WTC11 (cell line): ENCODE results near the gene CTXN1.

Experiments used
- CTCF ChIP-seq: fragments of 200-600 bp; IDR thresholded peaks from 2 replicates; pipeline ENCODE4 v1.8.0; 2022; ENCODE audit warnings: antibody characterized with exemption
- E2F5 ChIP-seq: sonication (generic); formaldehyde crosslinking; IDR thresholded peaks from 2 replicates; pipeline ENCODE4 v1.8.1; 2022; ENCODE audit warnings: mild to moderate bottlenecking, moderate library complexity, missing genetic modification reagents
- ESRRA ChIP-seq: sonication (generic); formaldehyde crosslinking; IDR thresholded peaks from 2 replicates; pipeline ENCODE4 v1.8.1; 2022; ENCODE audit warnings: mild to moderate bottlenecking, missing genetic modification reagents, borderline replicate concordance
- FOXK1 ChIP-seq: sonication (generic); formaldehyde crosslinking; IDR thresholded peaks from 2 replicates; pipeline ENCODE4 v1.8.0; 2022; ENCODE audit warnings: mild to moderate bottlenecking, moderate library complexity, missing genetic modification reagents
- HMGXB4 ChIP-seq: sonication (generic); formaldehyde crosslinking; IDR thresholded peaks from 2 replicates; pipeline ENCODE4 v1.8.1; 2023; ENCODE audit warnings: mild to moderate bottlenecking, moderate library complexity, missing genetic modification reagents
- PRRX2 ChIP-seq: fragments of 250-450 bp; sonication (Bioruptor Pico); IDR thresholded peaks from 2 replicates; pipeline ENCODE4 v1.8.0; 2021; ENCODE audit warnings: mild to moderate bottlenecking
- TP53 ChIP-seq: sonication (generic); formaldehyde crosslinking; IDR thresholded peaks from 2 replicates; pipeline ENCODE4 v1.8.1; 2023; ENCODE audit warnings: mild to moderate bottlenecking, missing genetic modification reagents
- USF1 ChIP-seq: sonication (generic); formaldehyde crosslinking; IDR thresholded peaks from 2 replicates; pipeline ENCODE4 v1.8.0; 2022; ENCODE audit warnings: mild to moderate bottlenecking, missing genetic modification reagents
- ZMAT4 ChIP-seq: fragments of 250-450 bp; sonication (Bioruptor Pico); IDR thresholded peaks from 2 replicates; pipeline ENCODE4 v1.9.0; 2021; ENCODE audit warnings: mild to moderate bottlenecking
- ZNF121 ChIP-seq: sonication (generic); formaldehyde crosslinking; IDR thresholded peaks from 2 replicates; pipeline ENCODE4 v1.8.0; 2023; ENCODE audit warnings: missing genetic modification reagents
- ZNF138 ChIP-seq: sonication (generic); formaldehyde crosslinking; conservative IDR thresholded peaks from 2 replicates; pipeline ENCODE4 v1.8.1; 2022; ENCODE audit warnings: mild to moderate bottlenecking, moderate library complexity, missing genetic modification reagents
- ZNF219 ChIP-seq: sonication (generic); formaldehyde crosslinking; IDR thresholded peaks from 2 replicates; pipeline ENCODE4 v1.8.0; 2023; ENCODE audit warnings: missing genetic modification reagents, mild to moderate bottlenecking, borderline replicate concordance
- ZNF232 ChIP-seq: sonication (generic); formaldehyde crosslinking; IDR thresholded peaks from 2 replicates; pipeline ENCODE4 v1.8.0; 2022; ENCODE audit warnings: mild to moderate bottlenecking, missing genetic modification reagents
- ZSCAN18 ChIP-seq: fragments of 250-450 bp; sonication (Bioruptor Pico); IDR thresholded peaks from 2 replicates; pipeline ENCODE4 v2.1.2; 2022; ENCODE audit warnings: mild to moderate bottlenecking, moderate library complexity

- TF ChIP-seq ZSCAN18 (CRISPR knock-in tag) = no peak
- no peak for TF ChIP-seq CTCF
- TF ChIP-seq ZNF138 (CRISPR knock-in tag) = no peak
- TF ChIP-seq ESRRA (CRISPR knock-in tag) = no peak
- TF ChIP-seq ZMAT4 (CRISPR knock-in tag) = no peak
- TF ChIP-seq ZNF121 (CRISPR knock-in tag) = no peak
- TF ChIP-seq HMGXB4 (CRISPR knock-in tag) = no peak
- no peak for TF ChIP-seq E2F5
- TF ChIP-seq FOXK1 = no peak
- TF ChIP-seq PRRX2 = no peak
- TF ChIP-seq ZNF219 = no peak
- no peak for TF ChIP-seq USF1 (CRISPR knock-in tag)
- no peak for TF ChIP-seq TP53 (CRISPR knock-in tag)
- TF ChIP-seq ZNF232 = no peak
Measured at GRCh38 chr19:7879111-7879807, 46.7 kb downstream of the CTXN1 start.
